ENCODE measurements around the gene RREB1. TPM values are rescaled to one million over a fixed set of nuclear protein-coding genes. Genes with fewer than 3 reads are reported as not detected.

Gene RREB1
- polyA plus RNA-seq, 1 donor (not counting 4 experiments of a cell fraction or from before 2014, with no cell fraction given), result 6.1 TPM

GRCh38 chr6:7261032-7261841, 153.5 kb downstream of the RREB1 start:
- Histone ChIP-seq H3K9me1 (ENCODE audit: control insufficient read depth, extremely low read depth, insufficient read depth, low read length) (no peaks in the 10 kb centered on the region), H3K4me3 (ENCODE audit: control insufficient read depth in 2 of 3, extremely low read depth in 1 of 3, insufficient read depth in 2 of 3, low read depth in 1 of 3, low read length in 3 of 3) (peak overlapping the region; percentile 51 to 85 (median 84)), H3K4me2 (ENCODE audit: control insufficient read depth, extremely low read depth, insufficient read depth, low read depth, low read length) (peak overlapping the region; percentile 90), H4K20me1 (ENCODE audit: control insufficient read depth, extremely low read depth, insufficient read depth, low read length) (no peaks in the 10 kb centered on the region), H3K9ac (ENCODE audit: control insufficient read depth, extremely low read depth, insufficient read depth, low read length) (peak overlapping the region; percentile 83), H3K36me3 (ENCODE audit: control insufficient read depth in 2 of 2, extremely low read depth in 1 of 2, insufficient read depth in 2 of 2, low read length in 2 of 2) (no peaks in the 10 kb centered on the region), H3K27me3 (ENCODE audit: control insufficient read depth, extremely low read depth, insufficient read depth, low read length) (no peaks in the 10 kb centered on the region), H3K4me1 (ENCODE audit: control insufficient read depth, extremely low read depth, insufficient read depth, low read length) (peaks cover 16% of the 10 kb centered on the region), H2AFZ (ENCODE audit: control insufficient read depth, low read length) (peak overlapping the region; percentile 98), H3K79me2 (ENCODE audit: control insufficient read depth, insufficient read depth, low read length) (no peaks in the 10 kb centered on the region), H3K9me3 (ENCODE audit: control insufficient read depth, low read depth, low read length) (peaks cover 2% of the 10 kb centered on the region), H3K27ac (ENCODE audit: control insufficient read depth, insufficient read depth, low read length) (peak overlapping the region; percentile 75)
- dilution Hi-C loops (cut with MboI; ENCODE audit: extremely low pct_ligation_motif_present, low sequenced_read_pairs), result no loop called here
- DNase-seq (ENCODE audit: low read depth, low spot score) (peak; percentile 42), FAIRE-seq (peak; percentile 76)
- TF ChIP-seq EZH2 (IDR thresholded peaks at IDR 0.05; ENCODE audit: low read length) (no peak), CTCF (optimal IDR thresholded peaks at IDR 0.05 in 1 of 3, IDR thresholded peaks at IDR 0.05 in 1 of 3, conservative IDR thresholded peaks at IDR 0.05 in 1 of 3; ENCODE audit: extremely low read depth in 1 of 3, insufficient read depth in 2 of 3, low read length in 3 of 3) (no peak)

- no peak for TF ChIP-seq EZH2 (IDR thresholded peaks at IDR 0.05; ENCODE audit: low read length)
- TF ChIP-seq CTCF (optimal IDR thresholded peaks at IDR 0.05 in 1 of 3, IDR thresholded peaks at IDR 0.05 in 1 of 3, conservative IDR thresholded peaks at IDR 0.05 in 1 of 3; ENCODE audit: extremely low read depth in 1 of 3, insufficient read depth in 2 of 3, low read length in 3 of 3), result no peak
- Histone ChIP-seq H3K27ac (ENCODE audit: control insufficient read depth, insufficient read depth, low read length) (peak overlapping the region; percentile 75), H3K79me2 (ENCODE audit: control insufficient read depth, insufficient read depth, low read length) (no peaks in the 10 kb centered on the region), H3K4me1 (ENCODE audit: control insufficient read depth, extremely low read depth, insufficient read depth, low read length) (peaks cover 18% of the 10 kb centered on the region), H3K36me3 (ENCODE audit: control insufficient read depth in 2 of 2, extremely low read depth in 1 of 2, insufficient read depth in 2 of 2, low read length in 2 of 2) (no peaks in the 10 kb centered on the region), H4K20me1 (ENCODE audit: control insufficient read depth, extremely low read depth, insufficient read depth, low read length) (no peaks in the 10 kb centered on the region), H3K27me3 (ENCODE audit: control insufficient read depth, extremely low read depth, insufficient read depth, low read length) (no peaks in the 10 kb centered on the region), H3K9me1 (ENCODE audit: control insufficient read depth, extremely low read depth, insufficient read depth, low read length) (no peaks in the 10 kb centered on the region), H2AFZ (ENCODE audit: control insufficient read depth, low read length) (peak overlapping the region; percentile 98), H3K4me2 (ENCODE audit: control insufficient read depth, extremely low read depth, insufficient read depth, low read depth, low read length) (peak overlapping the region; percentile 90), H3K9me3 (ENCODE audit: control insufficient read depth, low read depth, low read length) (peaks cover 2% of the 10 kb centered on the region), H3K9ac (ENCODE audit: control insufficient read depth, extremely low read depth, insufficient read depth, low read length) (peak overlapping the region; percentile 83), H3K4me3 (ENCODE audit: control insufficient read depth in 2 of 3, extremely low read depth in 1 of 3, insufficient read depth in 2 of 3, low read depth in 1 of 3, low read length in 3 of 3) (peak overlapping the region; percentile 51 to 85 (median 84))
- DNase-seq (ENCODE audit: low read depth, low spot score) (peak; percentile 9), FAIRE-seq (no peak)
- dilution Hi-C loops (cut with MboI; ENCODE audit: extremely low pct_ligation_motif_present, low sequenced_read_pairs), result no loop called here
Observed at GRCh38 chr6:7261852-7262461, 154.2 kb downstream of the RREB1 start.

Measured in keratinocyte (primary cell).